ENCODE measurements around the gene STAB1. TPM values are rescaled to one million over a fixed set of nuclear protein-coding genes. Genes with fewer than 3 reads are reported as not detected.

Gene STAB1
- total RNA-seq, 1 experiment from 2014 or later: 0.33 TPM

- ATAC-seq: no peak
- no peaks in the 10 kb centered on the region for H3K9me3 ChIP-seq (ENCODE audit: low read length)
- BruUV-seq (replicated peaks): no TSS peak
- H3K27ac ChIP-seq (ENCODE audit: low read length): no peak overlapping the region
- H3K27me3 ChIP-seq (ENCODE audit: low read length): no peaks in the 10 kb centered on the region
- H3F3A ChIP-seq (ENCODE audit: low read length, unreplicated experiment): no peaks in the 10 kb centered on the region
- H3K36me3 ChIP-seq (ENCODE audit: low read depth, low read length): no peaks in the 10 kb centered on the region
- H3K9ac ChIP-seq (ENCODE audit: low read length): no peak overlapping the region
- ChIA-PET POLR2A (ENCODE audit: unreplicated experiment) (no interaction called here), CTCF (no interaction called here)
- intact Hi-C loops (cut with micrococcal nuclease): no loop called here
- H2AFZ ChIP-seq (ENCODE audit: low read length): no peak overlapping the region
- TF ChIP-seq CTCF (conservative IDR thresholded peaks at IDR 0.05; ENCODE audit: low read depth, low read length) (no peak), EZH2 (IDR thresholded peaks at IDR 0.05; ENCODE audit: low read length, unreplicated experiment) (no peak), EZH2phosphoT487 (IDR thresholded peaks at IDR 0.05; ENCODE audit: borderline replicate concordance, low read length) (no peak)
- H3K79me2 ChIP-seq (ENCODE audit: low read length): no peaks in the 10 kb centered on the region
- H3K4me2 ChIP-seq (ENCODE audit: low read length): no peak overlapping the region
- H4K20me1 ChIP-seq (ENCODE audit: low read length): no peaks in the 10 kb centered on the region
- no peak overlapping the region for H3K4me3 ChIP-seq (ENCODE audit: low read length)
- no peak for DNase-seq
- no peaks in the 10 kb centered on the region for H3K9me2 ChIP-seq (replicated peaks; ENCODE audit: low read length)
- H3K4me1 ChIP-seq (ENCODE audit: insufficient read depth, low read length): no peaks in the 10 kb centered on the region
Observed at GRCh38 chr3:52516509-52517195, 21.5 kb downstream of the STAB1 start.

- ChIA-PET POLR2A (ENCODE audit: unreplicated experiment) (no interaction called here), CTCF (no interaction called here)
- H3K9me2 ChIP-seq (replicated peaks; ENCODE audit: low read length): no peaks in the 10 kb centered on the region
- DNase-seq: no peak
- no peaks in the 10 kb centered on the region for H3K36me3 ChIP-seq (ENCODE audit: low read depth, low read length)
- intact Hi-C loops (cut with micrococcal nuclease): no loop called here
- no peak overlapping the region for H3K4me3 ChIP-seq (ENCODE audit: low read length)
- TF ChIP-seq EZH2phosphoT487 (IDR thresholded peaks at IDR 0.05; ENCODE audit: borderline replicate concordance, low read length): no peak
- TF ChIP-seq EZH2 (IDR thresholded peaks at IDR 0.05; ENCODE audit: low read length, unreplicated experiment): no peak
- no peak for TF ChIP-seq CTCF (conservative IDR thresholded peaks at IDR 0.05; ENCODE audit: low read depth, low read length)
- no peak overlapping the region for H3K27ac ChIP-seq (ENCODE audit: low read length)
- H3K27me3 ChIP-seq (ENCODE audit: low read length): no peaks in the 10 kb centered on the region
- no peaks in the 10 kb centered on the region for H3F3A ChIP-seq (ENCODE audit: low read length, unreplicated experiment)
- H3K4me2 ChIP-seq (ENCODE audit: low read length): no peak overlapping the region
- no peaks in the 10 kb centered on the region for H3K79me2 ChIP-seq (ENCODE audit: low read length)
- no peak overlapping the region for H3K9ac ChIP-seq (ENCODE audit: low read length)
- no peaks in the 10 kb centered on the region for H3K4me1 ChIP-seq (ENCODE audit: insufficient read depth, low read length)
- no peak for ATAC-seq
- BruUV-seq (replicated peaks): no TSS peak
- no peaks in the 10 kb centered on the region for H3K9me3 ChIP-seq (ENCODE audit: low read length)
- H4K20me1 ChIP-seq (ENCODE audit: low read length): no peaks in the 10 kb centered on the region
- no peak overlapping the region for H2AFZ ChIP-seq (ENCODE audit: low read length)
Observed at GRCh38 chr3:52517796-52518722, 22.9 kb downstream of the STAB1 start.

Data from PC-3 (cell line).